Panc1 (cell line): ENCODE data around the gene H2AZ2. TPM values are rescaled to one million over a fixed set of nuclear protein-coding genes. Genes with fewer than 3 reads are reported as not detected.
"Not testable (repeated sequence)": the region's sequence is repeated elsewhere in the genome, so short reads cannot be mapped to it uniquely, and the experiment has no call there.

Experiments used
- ATAC-seq: fragments of 200-7000 bp; cut with Tn5 transposase; 2 replicates; pipeline ENCODE4 v1.9.1; 2020; ENCODE audit warnings: mild to moderate bottlenecking, moderate library complexity
- BruUV-seq: library from RNA; stranded (reverse); fragments of 400-500 nt; replicated peaks from 2 replicates; lab custom pipeline; 2021; lab: Mats Ljungman, UMichigan
- CTCF ChIA-PET: fragments of 300-600 bp; sonication (Branson Sonifier 250); formaldehyde crosslinking; loops from one replicate; lab custom pipeline; 2022; ENCODE audit warnings: antibody characterized with exemption; lab: Charles Lee
- POLR2A ChIA-PET: fragments of 300-600 bp; sonication (Branson Sonifier 250); formaldehyde crosslinking; loops from one replicate; lab custom pipeline; 2022; ENCODE audit warnings: antibody characterized with exemption; lab: Charles Lee
- DNase-seq: peaks from one replicate; pipeline ENCODE4 v3.0.0-alpha.2; 2010; ENCODE audit warnings: low read depth, low spot score
- H3K27ac ChIP-seq: 2 replicates; pipeline ENCODE4 v1.5.1; 2011; ENCODE audit warnings: mild to moderate bottlenecking, low read length, inconsistent platforms
- H3K27me3 ChIP-seq: fragments of 200-500 bp; sonication (Bioruptor generic); 2 replicates; pipeline ENCODE4 v1.6.0; 2014; ENCODE audit warnings: low read length, inconsistent platforms; ENCODE audit not compliant: control insufficient read depth, insufficient read depth
- H3K36me3 ChIP-seq: fragments of 200-500 bp; sonication (Bioruptor generic); 2 replicates; pipeline ENCODE4 v1.5.1; 2014; ENCODE audit warnings: inconsistent platforms, mild to moderate bottlenecking, low read length, moderate library complexity; ENCODE audit not compliant: control insufficient read depth, insufficient read depth
- H3K4me1 ChIP-seq: 2 replicates; pipeline ENCODE4 v1.5.1; 2011; ENCODE audit warnings: inconsistent platforms, mild to moderate bottlenecking, low read length, moderate library complexity; ENCODE audit not compliant: control insufficient read depth, insufficient read depth
- H3K4me3 ChIP-seq, 2 experiments: 2 replicates each; pipeline ENCODE4 v1.5.1; 2011 to 2012; ENCODE audit warnings: low read depth in 2 of 2, low read length in 2 of 2, mild to moderate bottlenecking in 2 of 2, inconsistent platforms in 1 of 2, moderate library complexity in 1 of 2
- H3K9me3 ChIP-seq: fragments of 200-500 bp; sonication (Bioruptor generic); 2 replicates; pipeline ENCODE4 v1.5.1; 2014; ENCODE audit warnings: low read depth, mild to moderate bottlenecking, inconsistent platforms, low read length, moderate library complexity; ENCODE audit not compliant: control insufficient read depth, insufficient read depth
- POLR2AphosphoS5 ChIP-seq: IDR thresholded peaks from 2 replicates; pipeline ENCODE4 v1.6.1; 2012; ENCODE audit warnings: mild to moderate bottlenecking, low read depth, low read length, moderate library complexity
- SIN3A ChIP-seq: IDR thresholded peaks from 2 replicates; pipeline ENCODE4 v1.6.1; 2012; ENCODE audit warnings: low read depth, mild to moderate bottlenecking, low read length, moderate library complexity, borderline replicate concordance; ENCODE audit not compliant: insufficient read depth
- TCF7L2 ChIP-seq: IDR thresholded peaks from 2 replicates; pipeline ENCODE4 v1.6.1; 2011; ENCODE audit warnings: mild to moderate bottlenecking, low read depth, low read length, inconsistent platforms
- in situ Hi-C: cut with HindIII; loops from 2 replicates; pipeline ENCODE4 v1.10.0; 2016; ENCODE audit warnings: low sequenced_read_pairs, low pct_unique_long_range_greater_than_20kb
- intact Hi-C: fragments of 100-400 bp; cut with micrococcal nuclease; formaldehyde crosslinking; loops from one replicate; pipeline ENCODE4 v1.10.0; 2022; ENCODE audit not compliant: unreplicated experiment
- total RNA-seq: library from RNA; stranded (reverse); gene quantifications from one replicate; pipeline ENCODE4 v1.2.1, GENCODE V29; 2021; ENCODE audit not compliant: unreplicated experiment
- TF ChIP-seq, protein P1 (sequence below), 2 experiments: IDR thresholded peaks; 2 replicates each; pipeline ENCODE4 v1.6.1; 2011 to 2012; ENCODE audit warnings: low read depth in 2 of 2, control low read depth in 1 of 2, low read length in 1 of 2, mild to moderate bottlenecking in 1 of 2, moderate library complexity in 1 of 2; ENCODE audit not compliant: insufficient read depth in 1 of 2
- TF ChIP-seq, protein P2 (sequence below): fragments of 450-650 bp; IDR thresholded peaks from 2 replicates; pipeline ENCODE4 v1.5.1; 2017; ENCODE audit warnings: mild to moderate bottlenecking

H2AZ2 gene
- total RNA-seq, 1 experiment from 2014 or later: 319 TPM

DNA sequence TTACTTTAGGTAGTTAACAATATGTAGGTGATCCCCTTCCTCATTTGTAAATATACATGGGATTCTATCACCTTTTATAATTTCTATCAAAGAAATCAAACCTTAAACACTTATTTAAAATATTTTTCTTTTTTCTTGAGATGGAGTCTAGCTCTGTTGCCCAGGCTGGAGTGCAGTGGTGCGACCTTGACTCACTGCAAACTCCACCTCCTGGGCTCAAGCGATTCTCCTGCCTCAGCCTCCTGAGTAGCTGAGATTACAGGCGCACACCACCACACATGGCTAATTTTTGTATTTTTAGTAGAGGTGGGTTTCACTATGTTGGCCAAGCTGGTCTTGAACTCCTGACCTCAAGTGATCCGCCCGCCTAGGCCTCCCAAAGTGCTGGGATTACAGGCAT, 4.4 kb downstream of the H2AZ2 start:
- Histone ChIP-seq H3K4me1 (peaks cover 14% of the 10 kb centered on the region), H3K36me3 (peaks cover 14% of the 10 kb centered on the region)
- POLR2A ChIA-PET: interaction anchor here (0.7 to 0.9 kb wide), 2 partner anchors 33 to 70 kb away, joined by 3 to 15 read pairs; no protein-coding TSS in a partner anchor
- H3K4me3 ChIP-seq, CTCF ChIA-PET, DNase-seq, ATAC-seq, in situ Hi-C loops, H3K9me3 ChIP-seq, intact Hi-C loops, H3K27me3 ChIP-seq, H3K27ac ChIP-seq, BruUV-seq: not testable (repeated sequence)

DNA sequence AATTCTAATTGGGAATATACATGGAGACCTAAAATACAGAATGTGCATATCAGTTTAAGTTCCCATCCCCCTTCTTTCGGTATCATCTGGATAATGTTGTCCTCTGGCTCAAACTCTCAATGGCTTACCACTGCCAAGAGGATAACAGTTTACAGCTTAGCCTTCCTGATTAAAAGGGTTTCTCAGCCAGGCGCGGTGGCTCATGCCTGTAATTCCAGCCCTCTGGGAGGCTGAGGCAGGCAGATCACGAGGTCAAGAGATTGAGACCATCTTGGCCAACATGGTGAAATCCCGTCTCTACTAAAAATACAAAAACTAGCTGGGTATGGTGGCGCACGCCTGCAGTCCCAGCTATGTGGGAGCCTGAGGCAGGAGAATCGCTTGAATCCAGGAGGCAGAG, 5.2 kb downstream of the H2AZ2 start:
- H3K4me3 ChIP-seq, H3K27ac ChIP-seq, ATAC-seq, H3K9me3 ChIP-seq, BruUV-seq, intact Hi-C loops, in situ Hi-C loops, CTCF ChIA-PET, H3K27me3 ChIP-seq, DNase-seq: not testable (repeated sequence)
- Histone ChIP-seq H3K36me3 (peaks cover 14% of the 10 kb centered on the region), H3K4me1 (peaks cover 14% of the 10 kb centered on the region)
- POLR2A ChIA-PET: interaction anchor here (0.7 kb wide), 1 partner anchor 71 kb away, joined by 15 read pairs; no protein-coding TSS in a partner anchor

DNA sequence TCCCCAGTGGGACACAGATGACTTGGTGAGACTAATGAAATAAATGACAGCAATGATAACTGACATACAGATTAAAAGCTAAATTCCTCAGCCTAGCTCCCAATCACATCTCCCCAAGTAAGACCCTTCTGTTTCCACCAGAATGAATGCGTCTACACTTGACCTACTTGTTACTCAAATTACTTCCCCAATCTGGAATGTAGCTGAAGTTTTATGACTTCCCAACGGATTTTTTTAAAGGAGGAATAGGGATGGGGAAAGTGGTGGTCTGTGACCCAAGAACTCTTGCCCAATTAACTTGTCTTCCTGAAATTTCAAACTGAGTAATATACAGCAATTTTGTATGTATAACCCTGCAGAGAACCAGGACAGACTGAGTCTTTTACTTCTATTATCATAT, 9.1 kb downstream of the H2AZ2 start:
- in situ Hi-C loops: no loop called here
- H3K36me3 ChIP-seq: peaks cover 27% of the 10 kb centered on the region
- TF ChIP-seq POLR2AphosphoS5: no peak
- TF ChIP-seq TCF7L2: no peak
- ATAC-seq (no peak), DNase-seq (no peak)
- intact Hi-C loops: no loop called here
- H3K4me3 ChIP-seq: no peak overlapping the region
- no peaks in the 10 kb centered on the region for H3K9me3 ChIP-seq
- ChIA-PET CTCF (no interaction called here), POLR2A (interaction anchor here (0.6 to 1.0 kb wide), 2 partner anchors 40 to 108 kb away, joined by 3 read pairs; no protein-coding TSS in a partner anchor)
- no peaks in the 10 kb centered on the region for H3K4me1 ChIP-seq
- no peaks in the 10 kb centered on the region for H3K27me3 ChIP-seq
- H3K27ac ChIP-seq: no peak overlapping the region
- TSS peak; percentile 16 for BruUV-seq

DNA sequence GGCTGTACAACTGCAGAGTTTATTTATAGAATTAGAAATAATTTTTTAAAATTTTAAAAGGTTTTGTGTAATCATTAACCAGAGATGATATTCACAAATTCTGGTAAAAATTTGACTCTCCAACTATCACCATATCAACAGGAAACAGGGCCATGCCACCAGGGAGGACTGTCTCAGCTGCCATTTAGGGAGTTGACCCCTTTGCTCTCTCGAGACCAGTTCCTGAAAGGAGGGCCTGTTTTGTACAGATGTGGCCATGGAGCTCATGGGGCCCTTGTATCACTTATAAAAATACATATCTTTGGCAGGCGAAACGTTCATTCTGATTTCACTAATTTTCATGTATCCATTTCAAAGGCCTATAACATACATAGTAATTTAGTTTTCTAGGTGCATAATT, 20.3 kb downstream of the H2AZ2 start:
- Histone ChIP-seq H3K4me3 (no peak overlapping the region), H3K27ac (no peak overlapping the region), H3K4me1 (peaks cover 2% of the 10 kb centered on the region; the same call in 1 of the 2 replicates), H3K36me3 (peaks cover 16% of the 10 kb centered on the region), H3K27me3 (no peaks in the 10 kb centered on the region), H3K9me3 (no peaks in the 10 kb centered on the region)
- in situ Hi-C loops (no loop called here), intact Hi-C loops (no loop called here)
- ChIA-PET CTCF (no interaction called here), POLR2A (no interaction called here)
- no peak for ATAC-seq
- TF ChIP-seq, protein P1, sequence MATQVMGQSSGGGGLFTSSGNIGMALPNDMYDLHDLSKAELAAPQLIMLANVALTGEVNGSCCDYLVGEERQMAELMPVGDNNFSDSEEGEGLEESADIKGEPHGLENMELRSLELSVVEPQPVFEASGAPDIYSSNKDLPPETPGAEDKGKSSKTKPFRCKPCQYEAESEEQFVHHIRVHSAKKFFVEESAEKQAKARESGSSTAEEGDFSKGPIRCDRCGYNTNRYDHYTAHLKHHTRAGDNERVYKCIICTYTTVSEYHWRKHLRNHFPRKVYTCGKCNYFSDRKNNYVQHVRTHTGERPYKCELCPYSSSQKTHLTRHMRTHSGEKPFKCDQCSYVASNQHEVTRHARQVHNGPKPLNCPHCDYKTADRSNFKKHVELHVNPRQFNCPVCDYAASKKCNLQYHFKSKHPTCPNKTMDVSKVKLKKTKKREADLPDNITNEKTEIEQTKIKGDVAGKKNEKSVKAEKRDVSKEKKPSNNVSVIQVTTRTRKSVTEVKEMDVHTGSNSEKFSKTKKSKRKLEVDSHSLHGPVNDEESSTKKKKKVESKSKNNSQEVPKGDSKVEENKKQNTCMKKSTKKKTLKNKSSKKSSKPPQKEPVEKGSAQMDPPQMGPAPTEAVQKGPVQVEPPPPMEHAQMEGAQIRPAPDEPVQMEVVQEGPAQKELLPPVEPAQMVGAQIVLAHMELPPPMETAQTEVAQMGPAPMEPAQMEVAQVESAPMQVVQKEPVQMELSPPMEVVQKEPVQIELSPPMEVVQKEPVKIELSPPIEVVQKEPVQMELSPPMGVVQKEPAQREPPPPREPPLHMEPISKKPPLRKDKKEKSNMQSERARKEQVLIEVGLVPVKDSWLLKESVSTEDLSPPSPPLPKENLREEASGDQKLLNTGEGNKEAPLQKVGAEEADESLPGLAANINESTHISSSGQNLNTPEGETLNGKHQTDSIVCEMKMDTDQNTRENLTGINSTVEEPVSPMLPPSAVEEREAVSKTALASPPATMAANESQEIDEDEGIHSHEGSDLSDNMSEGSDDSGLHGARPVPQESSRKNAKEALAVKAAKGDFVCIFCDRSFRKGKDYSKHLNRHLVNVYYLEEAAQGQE (IDR thresholded peaks at IDR 0.05; ENCODE audit: insufficient read depth in 1 of 2, low read depth in 2 of 2, low read length in 1 of 2): no peak
- TF ChIP-seq POLR2AphosphoS5 (no peak), SIN3A (no peak)
- TF ChIP-seq, protein P2, sequence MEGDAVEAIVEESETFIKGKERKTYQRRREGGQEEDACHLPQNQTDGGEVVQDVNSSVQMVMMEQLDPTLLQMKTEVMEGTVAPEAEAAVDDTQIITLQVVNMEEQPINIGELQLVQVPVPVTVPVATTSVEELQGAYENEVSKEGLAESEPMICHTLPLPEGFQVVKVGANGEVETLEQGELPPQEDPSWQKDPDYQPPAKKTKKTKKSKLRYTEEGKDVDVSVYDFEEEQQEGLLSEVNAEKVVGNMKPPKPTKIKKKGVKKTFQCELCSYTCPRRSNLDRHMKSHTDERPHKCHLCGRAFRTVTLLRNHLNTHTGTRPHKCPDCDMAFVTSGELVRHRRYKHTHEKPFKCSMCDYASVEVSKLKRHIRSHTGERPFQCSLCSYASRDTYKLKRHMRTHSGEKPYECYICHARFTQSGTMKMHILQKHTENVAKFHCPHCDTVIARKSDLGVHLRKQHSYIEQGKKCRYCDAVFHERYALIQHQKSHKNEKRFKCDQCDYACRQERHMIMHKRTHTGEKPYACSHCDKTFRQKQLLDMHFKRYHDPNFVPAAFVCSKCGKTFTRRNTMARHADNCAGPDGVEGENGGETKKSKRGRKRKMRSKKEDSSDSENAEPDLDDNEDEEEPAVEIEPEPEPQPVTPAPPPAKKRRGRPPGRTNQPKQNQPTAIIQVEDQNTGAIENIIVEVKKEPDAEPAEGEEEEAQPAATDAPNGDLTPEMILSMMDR: no peak
- no peak for DNase-seq
- BruUV-seq: no TSS peak
